K562 (cell line): ENCODE results near the gene TFCP2L1. TPM values are rescaled to one million over a fixed set of nuclear protein-coding genes. Genes with fewer than 3 reads are reported as not detected.

ENCODE experiments used
- ATAC-seq: fragments of 200-7000 bp; cut with Tn5 transposase; 3 replicates; pipeline ENCODE4 v1.9.1; 2020; ENCODE audit warnings: moderate library complexity
- BruUV-seq: library from RNA; stranded (reverse); fragments of 400-500 nt; replicated peaks from 2 replicates; lab custom pipeline; 2021; lab: Mats Ljungman, UMichigan
- CTCF ChIA-PET: fragments of 300-600 bp; formaldehyde crosslinking; extraction: SDS; loops from one replicate; lab custom pipeline; 2021; ENCODE audit warnings: low intra/inter-chr PET ratio; lab: Yijun Ruan, JAX
- POLR2A ChIA-PET: fragments of 300-600, 350-650 bp; sonication (Branson Sonifier 250); formaldehyde crosslinking; extraction: SDS; loops from one replicate; lab custom pipeline; 2021; ENCODE audit warnings: antibody characterized with exemption, inconsistent platforms; lab: Yijun Ruan, JAX
- DNase-seq, 4 experiments: peaks; one replicate each; pipeline versions ENCODE4 v3.0.0 to v3.0.0-alpha.2; 2011 to 2018; ENCODE audit warnings: low spot score in 3 of 4, mixed read lengths in 3 of 4; ENCODE audit errors: extremely low read depth in 1 of 4
- FAIRE-seq: peaks from 2 replicates; lab custom pipeline; 2011; peaks lifted over from hg19 to GRCh38; lab: Jason Lieb, UNC
- H2AFZ ChIP-seq: 2 replicates; pipeline ENCODE4 v1.6.0; 2011; ENCODE audit warnings: low read depth, low read length, control low read depth, inconsistent platforms
- H3K27ac ChIP-seq: fragments of 200-600 bp; 3 replicates; pipeline ENCODE4 v1.8.0; 2011; ENCODE audit warnings: low read depth, mild to moderate bottlenecking, control low read depth, inconsistent platforms, low read length, moderate library complexity, mixed read lengths; ENCODE audit errors: extremely low read depth
- H3K27me3 ChIP-seq, 2 experiments: fragments of 300-600 bp in 1 of 2; 2 replicates in 1 of 2; 3 replicates in 1 of 2; pipeline versions ENCODE4 v1.6.0 to v1.8.0; 2011; ENCODE audit warnings: inconsistent platforms in 2 of 2, low read length in 2 of 2, mild to moderate bottlenecking in 1 of 2, mixed read lengths in 1 of 2, moderate library complexity in 1 of 2; ENCODE audit not compliant: control insufficient read depth in 2 of 2, insufficient read depth in 2 of 2
- H3K36me3 ChIP-seq: fragments of 300-600 bp; 3 replicates; pipeline ENCODE4 v1.8.0; 2011; ENCODE audit warnings: mild to moderate bottlenecking, low read length, inconsistent platforms; ENCODE audit not compliant: control insufficient read depth, insufficient read depth
- H3K4me1 ChIP-seq, 2 experiments: fragments of 200-600 bp in 1 of 2; replicated peaks in 1 of 2; 2 replicates in 1 of 2; 3 replicates in 1 of 2; pipeline versions ENCODE4 v1.5.1 to v1.8.0; 2011; ENCODE audit warnings: inconsistent platforms in 2 of 2, low read length in 2 of 2, mild to moderate bottlenecking in 1 of 2, mixed read lengths in 1 of 2, moderate library complexity in 1 of 2; ENCODE audit not compliant: control insufficient read depth in 2 of 2, insufficient read depth in 2 of 2
- H3K4me2 ChIP-seq: 2 replicates; pipeline ENCODE4 v1.6.1; 2011; ENCODE audit warnings: low read length, control low read depth, inconsistent platforms, mixed read lengths; ENCODE audit not compliant: insufficient read depth
- H3K4me3 ChIP-seq: fragments of 200-600 bp; sonication (generic), shearing (Covaris generic); 2 replicates; pipeline ENCODE4 v1.5.1; 2016; ENCODE audit warnings: control low read depth, inconsistent platforms
- H3K79me2 ChIP-seq: fragments of 200-600 bp; 3 replicates; pipeline ENCODE4 v1.8.0; 2011; ENCODE audit warnings: low read length, inconsistent platforms; ENCODE audit not compliant: control insufficient read depth, insufficient read depth
- H3K9ac ChIP-seq, 2 experiments: 2 replicates each; pipeline versions ENCODE4 v1.6.0 to v1.6.1; 2011; ENCODE audit warnings: low read depth in 2 of 2, low read length in 2 of 2, control low read depth in 1 of 2, inconsistent platforms in 1 of 2, mild to moderate bottlenecking in 1 of 2, mixed read lengths in 1 of 2; ENCODE audit not compliant: insufficient read depth in 1 of 2
- H3K9me1 ChIP-seq: one replicate; pipeline ENCODE4 v1.6.0; 2011; ENCODE audit warnings: inconsistent platforms, mild to moderate bottlenecking, low read length, moderate library complexity; ENCODE audit not compliant: control insufficient read depth, insufficient read depth
- H3K9me3 ChIP-seq: replicated peaks from 2 replicates; pipeline ENCODE4 v1.5.1; 2011; ENCODE audit warnings: low read depth, low read length, inconsistent platforms; ENCODE audit not compliant: control insufficient read depth, insufficient read depth
- H4K20me1 ChIP-seq: replicated peaks from 2 replicates; pipeline ENCODE4 v1.6.1; 2011; ENCODE audit warnings: low read length, inconsistent platforms, mixed read lengths; ENCODE audit not compliant: control insufficient read depth, insufficient read depth
- COPS2 ChIP-seq: fragments of 450-650 bp; conservative IDR thresholded peaks from 2 replicates; pipeline ENCODE4 v1.6.1; 2016; ENCODE audit warnings: mild to moderate bottlenecking, moderate library complexity
- EGR1 ChIP-seq: fragments of 450-650 bp; conservative IDR thresholded peaks from 2 replicates; pipeline ENCODE4 v1.6.1; 2017; ENCODE audit warnings: mild to moderate bottlenecking
- ETV1 ChIP-seq: fragments of 450-650 bp; conservative IDR thresholded peaks from 2 replicates; pipeline ENCODE4 v1.6.1; 2016; ENCODE audit warnings: missing genetic modification characterization, control low read depth, low read depth, missing compliant biosample characterization
- MAX ChIP-seq: sonication (generic); formaldehyde crosslinking; IDR thresholded peaks from 2 replicates; pipeline ENCODE4 v1.9.0; 2022; ENCODE audit warnings: mild to moderate bottlenecking, missing genetic modification reagents
- MCM7 ChIP-seq, 2 experiments: fragments of 450-650 bp; IDR thresholded peaks; 2 replicates each; pipeline ENCODE4 v1.6.1; 2016 to 2018
- PCBP2 ChIP-seq: fragments of 200-400 bp; formaldehyde crosslinking; IDR thresholded peaks from 2 replicates; pipeline ENCODE4 v1.6.1; 2018; ENCODE audit warnings: low read length, low read depth, mild to moderate bottlenecking, moderate library complexity; ENCODE audit not compliant: poor library complexity, severe bottlenecking
- PHF8 ChIP-seq: fragments of 200-600 bp; sonication (generic); IDR thresholded peaks from 2 replicates; pipeline ENCODE4 v1.6.1; 2012; ENCODE audit warnings: mixed run types, mild to moderate bottlenecking, inconsistent platforms, low read length, moderate library complexity, borderline replicate concordance
- PRMT5 ChIP-seq: sonication (generic); formaldehyde crosslinking; IDR thresholded peaks from 2 replicates; pipeline ENCODE4 v1.5.0; 2020; ENCODE audit warnings: missing genetic modification reagents
- PTBP1 ChIP-seq: fragments of 200-400 bp; formaldehyde crosslinking; IDR thresholded peaks from 2 replicates; pipeline ENCODE4 v1.6.1; 2017; ENCODE audit warnings: low read depth, low read length
- SREBF1 ChIP-seq: fragments of 150-350 bp; IDR thresholded peaks from 2 replicates; pipeline ENCODE4 v1.6.1; 2014; ENCODE audit warnings: antibody characterized with exemption, low read depth, low read length, borderline replicate concordance
- SRSF1 ChIP-seq: fragments of 200-400 bp; formaldehyde crosslinking; IDR thresholded peaks from 2 replicates; pipeline ENCODE4 v1.6.1; 2017; ENCODE audit warnings: mild to moderate bottlenecking, low read depth, low read length, moderate library complexity
- TBL1XR1 ChIP-seq, 2 experiments: IDR thresholded peaks; 2 replicates each; pipeline ENCODE4 v1.6.1; 2012; ENCODE audit warnings: improper control_type of control experiment in 2 of 2, low read length in 2 of 2, mild to moderate bottlenecking in 1 of 2
- TRIM28 ChIP-seq: fragments of 450-650 bp; IDR thresholded peaks from 2 replicates; pipeline ENCODE4 v1.6.1; 2017
- ZBTB1 ChIP-seq: sonication (generic); formaldehyde crosslinking; IDR thresholded peaks from 2 replicates; pipeline ENCODE4 v1.8.1; 2023; ENCODE audit warnings: missing genetic modification reagents, low read depth, mild to moderate bottlenecking, borderline replicate concordance
- ZNF695 ChIP-seq: fragments of 450-650 bp; formaldehyde crosslinking; IDR thresholded peaks from 2 replicates; pipeline ENCODE4 v1.4.0; 2020; ENCODE audit warnings: mild to moderate bottlenecking, moderate library complexity
- WGBS: fragments of 100-300 bp; shearing (Covaris generic); methylation state at CpG from one replicate; pipeline ENCODE4 v1.1.6; 2016; ENCODE audit warnings: low coverage, mixed read lengths; ENCODE audit not compliant: insufficient coverage; ENCODE audit errors: missing lambda C conversion rate; 5-methylcytosine and 5-hydroxymethylcytosine counted together
- in situ Hi-C: fragments of 300-500 bp; cut with MboI; formaldehyde crosslinking; loops from 4 replicates; pipeline ENCODE4 v1.15.0; 2018; ENCODE audit warnings: inconsistent platforms, mixed read lengths
- intact Hi-C: fragments of 100-400 bp; cut with micrococcal nuclease; formaldehyde crosslinking; loops from 2 replicates; pipeline ENCODE4 v1.14.2; 2022
- polyA plus RNA-seq, 8 experiments: library from polyadenylated mRNA; depleted of rRNA in 4 of 8; stranded (reverse) in 5 of 8; unstranded in 3 of 8; fragments of >200 nt; fragmentation: Nextera tagmentation in 2 of 8; fragmentation: Illumina TruSeq in 1 of 8; extraction: Ambion mirVana in 2 of 8; extraction: Trizol in 1 of 8; gene quantifications; 2 replicates each; pipeline versions ENCODE4 v1.2.1 to v1.2.3, GENCODE V29; 2011 to 2014; ENCODE audit warnings: inconsistent platforms in 1 of 8, missing spikeins in 1 of 8
- total RNA-seq, 7 experiments: library from RNA; depleted of rRNA in 6 of 7; stranded (reverse); fragments of >200 nt in 6 of 7; fragmentation: Illumina TruSeq in 2 of 7; extraction: Trizol in 2 of 7; gene quantifications; 2 replicates each; pipeline versions ENCODE4 v1.2.1 to v1.2.3, GENCODE V29; 2011 to 2021; ENCODE audit warnings: low replicate concordance in 1 of 7
- TF ChIP-seq, protein P1 (sequence below): fragments of 250-450 bp; sonication (Bioruptor Pico); IDR thresholded peaks from 2 replicates; pipeline ENCODE4 v1.4.0; 2020; ENCODE audit warnings: mild to moderate bottlenecking, moderate library complexity

The TFCP2L1 gene
- total and polyA plus RNA-seq, 9 of the 15 experiments (the other 6 are each of a cell fraction or from before 2014, with no cell fraction given) = 0.08 to 1.00 (median 0.42) TPM

DNA sequence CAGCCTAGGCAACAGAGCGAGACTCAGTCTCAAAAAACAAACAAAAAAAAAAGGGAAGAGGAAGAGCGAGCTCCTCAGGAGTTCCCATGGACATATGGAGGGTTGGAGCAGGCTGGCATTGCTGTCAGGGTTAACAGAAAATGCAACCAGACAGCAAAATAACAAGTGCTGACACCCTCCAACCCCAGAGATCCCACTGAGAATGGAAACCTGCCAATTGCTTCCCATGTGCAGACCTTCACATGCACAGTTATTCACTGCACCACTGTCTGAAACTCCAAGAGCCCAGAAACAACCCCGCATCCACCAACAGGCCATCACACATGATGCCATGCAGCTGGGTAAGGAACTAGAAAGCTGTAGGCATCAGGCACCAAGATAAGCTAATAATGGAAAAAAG is 43.5 kb downstream of the TFCP2L1 start:
- Histone ChIP-seq H3K9me3 (no peaks in the 10 kb centered on the region), H3K9ac (no peak overlapping the region), H4K20me1 (peaks cover 2% of the 10 kb centered on the region; the same call in 1 of the 2 replicates), H2AFZ (no peak overlapping the region), H3K4me2 (no peak overlapping the region), H3K4me1 (no peaks in the 10 kb centered on the region; a peak in 1 of 5 replicates), H3K79me2 (no peaks in the 10 kb centered on the region), H3K36me3 (no peaks in the 10 kb centered on the region), H3K27ac (no peak overlapping the region), H3K9me1 (no peaks in the 10 kb centered on the region), H3K4me3 (no peak overlapping the region), H3K27me3 (peaks cover 35 to 80% of the 10 kb centered on the region in 2 experiments; a peak in 4 of 5 replicates)
- intact Hi-C loops (no loop called here), in situ Hi-C loops (no loop called here)
- no TSS peak for BruUV-seq
- ATAC-seq = no peak
- TF ChIP-seq ZNF695 (CRISPR knock-in tag) (no peak), MCM7 (IDR thresholded peaks at IDR 0.05) (no peak), PRMT5 (CRISPR knock-in tag) (no peak), ETV1 (tag) (no peak), COPS2 (no peak), SRSF1 (no peak), MAX (CRISPR knock-in tag) (no peak), ZBTB1 (CRISPR knock-in tag) (no peak), PTBP1 (no peak), PCBP2 (no peak), EGR1 (no peak), TRIM28 (no peak), PHF8 (no peak), SREBF1 (no peak), TBL1XR1 (IDR thresholded peaks at IDR 0.05; ENCODE audit: low read length in 2 of 2) (no peak)
- TF ChIP-seq, protein P1, sequence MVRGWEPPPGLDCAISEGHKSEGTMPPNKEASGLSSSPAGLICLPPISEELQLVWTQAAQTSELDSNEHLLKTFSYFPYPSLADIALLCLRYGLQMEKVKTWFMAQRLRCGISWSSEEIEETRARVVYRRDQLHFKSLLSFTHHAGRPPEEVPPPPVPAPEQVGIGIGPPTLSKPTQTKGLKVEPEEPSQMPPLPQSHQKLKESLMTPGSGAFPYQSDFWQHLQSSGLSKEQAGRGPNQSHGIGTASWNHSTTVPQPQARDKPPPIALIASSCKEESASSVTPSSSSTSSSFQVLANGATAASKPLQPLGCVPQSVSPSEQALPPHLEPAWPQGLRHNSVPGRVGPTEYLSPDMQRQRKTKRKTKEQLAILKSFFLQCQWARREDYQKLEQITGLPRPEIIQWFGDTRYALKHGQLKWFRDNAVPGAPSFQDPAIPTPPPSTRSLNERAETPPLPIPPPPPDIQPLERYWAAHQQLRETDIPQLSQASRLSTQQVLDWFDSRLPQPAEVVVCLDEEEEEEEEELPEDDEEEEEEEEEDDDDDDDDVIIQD (CRISPR knock-in tag) = no peak
- no peak for FAIRE-seq
- ChIA-PET CTCF (no interaction called here), POLR2A (interaction anchor here (0.6 kb wide), 1 partner anchor 54 kb away, joined by 4 read pairs; no protein-coding TSS in a partner anchor)
- 13% methylated on average over 2 of the region's 3 CpGs for WGBS
- DNase-seq = no peak
